NT2/D1 (cell line): ENCODE data around the gene CREB5.

Source experiments
- SUZ12 ChIP-seq: IDR thresholded peaks from 2 replicates; pipeline ENCODE4 v1.6.1; 2011; ENCODE audit not compliant: insufficient read length, insufficient read depth; ENCODE audit errors: extremely low read depth
- YY1 ChIP-seq: IDR thresholded peaks from 2 replicates; pipeline ENCODE4 v1.6.1; 2011; ENCODE audit not compliant: insufficient read length, insufficient read depth
- ZNF274 ChIP-seq: IDR thresholded peaks from 2 replicates; pipeline ENCODE4 v1.6.1; 2011; ENCODE audit warnings: mild to moderate bottlenecking, low read depth, low read length

- TF ChIP-seq ZNF274 (no peak), YY1 (no peak), SUZ12 (no peak)
Observed at GRCh38 chr7:28409716-28410627, 2.3 kb upstream of the CREB5 start.
